Measurements from ENCODE around the gene TJP2. TPM values are rescaled to one million over a fixed set of nuclear protein-coding genes. Genes with fewer than 3 reads are reported as not detected.

The TJP2 gene
- total and polyA plus RNA-seq, 2 donors (not counting 3 experiments of a cell fraction or from before 2014, with no cell fraction given), result 83.0 to 168 TPM

DNA sequence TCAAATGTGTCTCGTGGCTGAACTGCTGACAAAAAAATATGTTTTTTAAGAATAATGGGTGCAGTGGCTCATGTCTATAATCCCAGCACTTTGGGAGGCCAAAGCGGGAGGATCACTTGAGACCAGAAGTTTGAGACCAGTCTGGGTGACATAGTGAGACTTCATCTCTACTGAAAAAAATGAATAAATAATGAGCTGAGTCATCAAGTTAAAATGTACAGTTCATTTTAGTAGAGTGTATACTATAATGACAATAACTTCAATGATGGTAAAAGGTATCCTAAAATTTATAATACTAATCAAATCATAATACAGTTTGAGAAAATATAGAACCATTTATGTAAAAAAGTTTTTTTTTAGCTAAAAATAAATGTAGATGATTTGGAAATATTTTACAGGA, 37.9 kb upstream of the TJP2 start:
- BruUV-seq (replicated peaks), result no TSS peak
- Histone ChIP-seq H4K20me1 (replicated peaks; ENCODE audit: control insufficient read depth, extremely low read depth, insufficient read depth, low read length) (no peaks in the 10 kb centered on the region), H3K27ac (ENCODE audit: insufficient read depth, low read depth, low read length) (peak overlapping the region; percentile 38), H3K79me2 (ENCODE audit: control insufficient read depth, insufficient read depth, low read length) (peaks cover 58% of the 10 kb centered on the region), H3K36me3 (ENCODE audit: control insufficient read depth in 2 of 2, extremely low read depth in 1 of 2, insufficient read depth in 2 of 2, low read length in 2 of 2) (peaks cover 0 to 2% of the 10 kb centered on the region in 2 experiments), H3K9me1 (replicated peaks; ENCODE audit: control insufficient read depth, extremely low read depth, insufficient read depth, low read length) (no peaks in the 10 kb centered on the region), H3K9me3 (replicated peaks; ENCODE audit: control insufficient read depth, insufficient read depth, low read length) (no peaks in the 10 kb centered on the region), H3K4me2 (ENCODE audit: insufficient read depth, low read length) (no peak overlapping the region), H3K4me1 (ENCODE audit: control insufficient read depth, extremely low read depth, insufficient read depth, low read length) (peaks cover 18% of the 10 kb centered on the region), H3K9ac (replicated peaks; ENCODE audit: extremely low read depth, insufficient read depth, low read length) (no peak overlapping the region), H2AFZ (ENCODE audit: low read depth, low read length) (no peak overlapping the region), H3K27me3 (ENCODE audit: control insufficient read depth in 2 of 2, insufficient read depth in 2 of 2, low read length in 2 of 2) (no peaks in the 10 kb centered on the region), H3K4me3 (replicated peaks in 1 of 3; ENCODE audit: insufficient read depth in 1 of 3, low read depth in 1 of 3, low read length in 3 of 3) (no peak overlapping the region)
- intact Hi-C loops (cut with micrococcal nuclease) (no loop called here), dilution Hi-C loops (cut with MboI; ENCODE audit: extremely low pct_ligation_motif_present, low sequenced_read_pairs) (no loop called here)
- POLR2A ChIA-PET, result interaction anchor here (0.6 kb wide), 1 partner anchor 57 kb away, joined by 3 read pairs; no protein-coding TSS in a partner anchor
- TF ChIP-seq, protein P1, sequence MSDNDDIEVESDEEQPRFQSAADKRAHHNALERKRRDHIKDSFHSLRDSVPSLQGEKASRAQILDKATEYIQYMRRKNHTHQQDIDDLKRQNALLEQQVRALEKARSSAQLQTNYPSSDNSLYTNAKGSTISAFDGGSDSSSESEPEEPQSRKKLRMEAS (IDR thresholded peaks at IDR 0.05; ENCODE audit: insufficient read depth, insufficient read length), result no peak
- TF ChIP-seq GATA2 (IDR thresholded peaks at IDR 0.05; ENCODE audit: insufficient read depth, insufficient read length, low read depth, low read length), result no peak
- DNase-seq (ENCODE audit: low read depth, low spot score) (no peak), FAIRE-seq (peak; percentile 73)
- CTCF ChIA-PET, result interaction anchor here (1.1 to 3.5 kb wide), 7 partner anchors 11 to 82 kb away, joined by 3 to 21 read pairs (median 7); no protein-coding TSS in a partner anchor

DNA sequence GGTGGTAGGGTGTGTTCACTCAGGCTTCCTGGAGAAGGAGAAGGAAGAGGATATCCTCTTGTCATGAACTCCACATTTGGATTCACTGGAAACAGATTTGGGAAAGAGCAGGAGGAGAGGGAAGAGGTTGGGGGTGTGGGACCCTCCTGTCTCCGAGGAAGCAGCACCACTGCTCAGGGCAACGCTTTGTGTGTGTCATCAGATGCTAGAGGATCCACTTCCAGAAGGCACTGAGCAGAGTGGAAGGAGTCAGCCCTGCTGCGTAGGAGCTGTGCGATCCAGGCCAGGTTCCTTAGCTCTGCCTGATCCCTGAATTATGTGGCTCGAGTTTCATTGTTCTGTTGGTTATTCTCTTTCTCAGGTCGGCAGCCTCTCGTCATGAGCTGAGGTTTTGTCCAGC, 37.3 kb upstream of the TJP2 start:
- no TSS peak for BruUV-seq (replicated peaks)
- peaks cover 12% of the 10 kb centered on the region for H3K4me1 ChIP-seq (ENCODE audit: control insufficient read depth, extremely low read depth, insufficient read depth, low read length)
- no peaks in the 10 kb centered on the region for H4K20me1 ChIP-seq (replicated peaks; ENCODE audit: control insufficient read depth, extremely low read depth, insufficient read depth, low read length)
- ChIA-PET POLR2A (interaction anchor here (0.7 kb wide), 1 partner anchor 14 kb away, joined by 3 read pairs; no protein-coding TSS in a partner anchor), CTCF (interaction anchor here (1.0 to 3.5 kb wide), 9 partner anchors 8 to 83 kb away, joined by 3 to 21 read pairs (median 5); no protein-coding TSS in a partner anchor)
- intact Hi-C loops (cut with micrococcal nuclease), result no loop called here
- peaks cover 0 to 2% of the 10 kb centered on the region in 2 experiments for H3K36me3 ChIP-seq (ENCODE audit: control insufficient read depth in 2 of 2, extremely low read depth in 1 of 2, insufficient read depth in 2 of 2, low read length in 2 of 2)
- TF ChIP-seq FOS (IDR thresholded peaks at IDR 0.05; ENCODE audit: borderline replicate concordance, insufficient read depth, low read length), result no peak
- TF ChIP-seq POLR2A (IDR thresholded peaks at IDR 0.05; ENCODE audit: low read depth, low read length), result no peak
- TF ChIP-seq POLR2AphosphoS5 (IDR thresholded peaks at IDR 0.05; ENCODE audit: insufficient read depth, low read depth, low read length), result no peak
- no peak for TF ChIP-seq JUN (IDR thresholded peaks at IDR 0.05; ENCODE audit: borderline replicate concordance, insufficient read depth, insufficient read length, low read depth)
- peak overlapping the region; percentile 35 for H3K4me2 ChIP-seq (ENCODE audit: insufficient read depth, low read length)
- H3K27me3 ChIP-seq (ENCODE audit: control insufficient read depth in 2 of 2, insufficient read depth in 2 of 2, low read length in 2 of 2), result no peaks in the 10 kb centered on the region
- peak overlapping the region; percentile 38 for H3K27ac ChIP-seq (ENCODE audit: insufficient read depth, low read depth, low read length)
- dilution Hi-C loops (cut with MboI; ENCODE audit: extremely low pct_ligation_motif_present, low sequenced_read_pairs), result no loop called here
- peak; percentile 84 for FAIRE-seq
- H3K9me3 ChIP-seq (replicated peaks; ENCODE audit: control insufficient read depth, insufficient read depth, low read length), result no peaks in the 10 kb centered on the region
- no peak overlapping the region for H3K4me3 ChIP-seq (replicated peaks in 1 of 3; ENCODE audit: insufficient read depth in 1 of 3, low read depth in 1 of 3, low read length in 3 of 3)
- H3K9ac ChIP-seq (replicated peaks; ENCODE audit: extremely low read depth, insufficient read depth, low read length), result no peak overlapping the region
- no peaks in the 10 kb centered on the region for H3K9me1 ChIP-seq (replicated peaks; ENCODE audit: control insufficient read depth, extremely low read depth, insufficient read depth, low read length)
- H3K79me2 ChIP-seq (ENCODE audit: control insufficient read depth, insufficient read depth, low read length), result peaks cover 56% of the 10 kb centered on the region
- DNase-seq (ENCODE audit: low read depth, low spot score), result peak; percentile 49
- H2AFZ ChIP-seq (ENCODE audit: low read depth, low read length), result peak overlapping the region; percentile 20

All from endothelial cell of umbilical vein (primary cell).